ENCODE measurements around the gene STOM. TPM values are rescaled to one million over a fixed set of nuclear protein-coding genes. Genes with fewer than 3 reads are reported as not detected.

STOM gene
- total and polyA plus RNA-seq, 2 donors from 2014 or later: 165 to 229 TPM

DNA sequence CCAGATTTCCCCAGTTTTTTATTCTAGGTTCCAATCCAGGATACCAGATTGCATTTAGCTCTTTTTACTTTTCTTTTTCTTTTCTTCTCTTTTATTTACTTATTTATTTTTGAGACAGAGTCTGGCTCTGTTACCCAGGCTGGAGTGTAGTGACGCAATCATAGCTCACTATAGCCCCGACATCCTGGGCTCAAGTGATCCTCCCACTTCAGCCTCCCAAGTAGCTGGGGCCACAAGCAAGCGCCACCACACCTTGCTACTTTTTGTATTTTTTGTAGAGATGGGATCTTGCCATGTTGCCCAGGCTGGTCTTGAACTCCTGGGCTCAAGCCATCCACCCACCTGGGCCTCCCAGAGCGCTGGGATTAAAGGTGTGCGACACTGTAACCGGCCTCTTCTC is 53.7 kb downstream of the STOM start:
- peaks cover 3 to 51% (median 30%) of the 10 kb centered on the region in 3 donors for H3K36me3 ChIP-seq (ENCODE audit: control insufficient read depth in 2 of 3, insufficient read depth in 3 of 3, low read length in 3 of 3)
- no peaks in the 10 kb centered on the region for H3K27me3 ChIP-seq (ENCODE audit: control insufficient read depth, insufficient read depth, low read length)
- H3K4me1 ChIP-seq (ENCODE audit: control insufficient read depth in 2 of 3, insufficient read depth in 2 of 3, low read depth in 1 of 3, low read length in 3 of 3): peaks cover 0 to 16% (median 0%) of the 10 kb centered on the region in 3 donors
- H3K9ac ChIP-seq (ENCODE audit: low read length in 3 of 3): no peak overlapping the region
- no peak for DNase-seq
- no peaks in the 10 kb centered on the region for H3K9me3 ChIP-seq (ENCODE audit: control insufficient read depth in 2 of 3, insufficient read depth in 1 of 3, low read length in 3 of 3)
- H3K27ac ChIP-seq (ENCODE audit: low read depth in 2 of 2, low read length in 2 of 2): no peak overlapping the region
- intact Hi-C loops (cut with DNase I): loop anchor here (10.0 kb wide), 1 partner anchor 52 kb away; the partner anchor contains the start of gene GSN
- no peak for FAIRE-seq
- no peak overlapping the region for H3K4me3 ChIP-seq (ENCODE audit: low read length in 3 of 3)
- TF ChIP-seq, protein P1, sequence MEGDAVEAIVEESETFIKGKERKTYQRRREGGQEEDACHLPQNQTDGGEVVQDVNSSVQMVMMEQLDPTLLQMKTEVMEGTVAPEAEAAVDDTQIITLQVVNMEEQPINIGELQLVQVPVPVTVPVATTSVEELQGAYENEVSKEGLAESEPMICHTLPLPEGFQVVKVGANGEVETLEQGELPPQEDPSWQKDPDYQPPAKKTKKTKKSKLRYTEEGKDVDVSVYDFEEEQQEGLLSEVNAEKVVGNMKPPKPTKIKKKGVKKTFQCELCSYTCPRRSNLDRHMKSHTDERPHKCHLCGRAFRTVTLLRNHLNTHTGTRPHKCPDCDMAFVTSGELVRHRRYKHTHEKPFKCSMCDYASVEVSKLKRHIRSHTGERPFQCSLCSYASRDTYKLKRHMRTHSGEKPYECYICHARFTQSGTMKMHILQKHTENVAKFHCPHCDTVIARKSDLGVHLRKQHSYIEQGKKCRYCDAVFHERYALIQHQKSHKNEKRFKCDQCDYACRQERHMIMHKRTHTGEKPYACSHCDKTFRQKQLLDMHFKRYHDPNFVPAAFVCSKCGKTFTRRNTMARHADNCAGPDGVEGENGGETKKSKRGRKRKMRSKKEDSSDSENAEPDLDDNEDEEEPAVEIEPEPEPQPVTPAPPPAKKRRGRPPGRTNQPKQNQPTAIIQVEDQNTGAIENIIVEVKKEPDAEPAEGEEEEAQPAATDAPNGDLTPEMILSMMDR (IDR thresholded peaks at IDR 0.05; ENCODE audit: borderline replicate concordance, extremely low read depth, insufficient read depth): no peak

GRCh38 chr9:121313458-121314152 is 56.4 kb downstream of the STOM start:
- H3K4me1 ChIP-seq (ENCODE audit: control insufficient read depth in 2 of 3, insufficient read depth in 2 of 3, low read depth in 1 of 3, low read length in 3 of 3): peaks cover 0 to 11% (median 0%) of the 10 kb centered on the region in 3 donors
- H3K27me3 ChIP-seq (ENCODE audit: control insufficient read depth, insufficient read depth, low read length): no peaks in the 10 kb centered on the region
- DNase-seq: no peak
- TF ChIP-seq, protein P1 (IDR thresholded peaks at IDR 0.05; ENCODE audit: borderline replicate concordance, extremely low read depth, insufficient read depth): no peak
- H3K9me3 ChIP-seq (ENCODE audit: control insufficient read depth in 2 of 3, insufficient read depth in 1 of 3, low read length in 3 of 3): no peaks in the 10 kb centered on the region
- H3K27ac ChIP-seq (ENCODE audit: low read depth in 2 of 2, low read length in 2 of 2): no peak overlapping the region
- H3K36me3 ChIP-seq (ENCODE audit: control insufficient read depth in 2 of 3, insufficient read depth in 3 of 3, low read length in 3 of 3): peaks cover 7 to 52% (median 43%) of the 10 kb centered on the region in 3 donors
- intact Hi-C loops (cut with DNase I): loop anchor here (10.0 kb wide), 1 partner anchor 49 kb away; the partner anchor contains the start of gene GSN
- no peak overlapping the region for H3K9ac ChIP-seq (ENCODE audit: low read length in 3 of 3)
- FAIRE-seq: no peak
- H3K4me3 ChIP-seq (ENCODE audit: low read length in 3 of 3): no peak overlapping the region

GRCh38 chr9:121312169-121312568 is 57.9 kb downstream of the STOM start:
- Histone ChIP-seq H3K4me1 (ENCODE audit: control insufficient read depth in 2 of 3, insufficient read depth in 2 of 3, low read depth in 1 of 3, low read length in 3 of 3) (peaks cover 0 to under 1% (median 0%) of the 10 kb centered on the region in 3 donors), H3K9me3 (ENCODE audit: control insufficient read depth in 2 of 3, insufficient read depth in 1 of 3, low read length in 3 of 3) (no peaks in the 10 kb centered on the region), H3K27ac (ENCODE audit: low read depth in 2 of 2, low read length in 2 of 2) (no peak overlapping the region), H3K36me3 (ENCODE audit: control insufficient read depth in 2 of 3, insufficient read depth in 3 of 3, low read length in 3 of 3) (peaks cover 7 to 50% (median 45%) of the 10 kb centered on the region in 3 donors), H3K9ac (ENCODE audit: low read length in 3 of 3) (no peak overlapping the region), H3K4me3 (ENCODE audit: low read length in 3 of 3) (no peak overlapping the region), H3K27me3 (ENCODE audit: control insufficient read depth, insufficient read depth, low read length) (no peaks in the 10 kb centered on the region)
- TF ChIP-seq, protein P1 (IDR thresholded peaks at IDR 0.05; ENCODE audit: borderline replicate concordance, extremely low read depth, insufficient read depth): no peak
- intact Hi-C loops (cut with DNase I): loop anchor here (10.0 kb wide), 1 partner anchor 47 kb away; the partner anchor contains the start of gene GSN
- DNase-seq (no peak), FAIRE-seq (no peak)
